AG04450 (cell line): ENCODE data around the gene PHF12. TPM values are rescaled to one million over a fixed set of nuclear protein-coding genes. Genes with fewer than 3 reads are reported as not detected.

Source experiments
- CTCF ChIA-PET: fragments of 300-600, 350-600 bp; formaldehyde crosslinking; extraction: SDS; loops from one replicate; lab custom pipeline; 2022; ENCODE audit warnings: antibody characterized with exemption, inconsistent platforms; lab: Charles Lee
- POLR2A ChIA-PET: fragments of 350-600 bp; formaldehyde crosslinking; extraction: SDS; loops from one replicate; lab custom pipeline; 2021; ENCODE audit warnings: antibody characterized with exemption, inconsistent platforms; lab: Yijun Ruan, JAX
- DNase-seq: peaks from one replicate; pipeline ENCODE4 v3.0.0-alpha.2; 2011; ENCODE audit warnings: low read depth, low spot score
- H3K27ac ChIP-seq: one replicate; pipeline ENCODE4 v1.5.1; 2012; ENCODE audit warnings: low read depth, low read length, control low read depth
- H3K27me3 ChIP-seq: one replicate; pipeline ENCODE4 v1.6.0; 2012; ENCODE audit warnings: low read length; ENCODE audit not compliant: control insufficient read depth, insufficient read depth
- H3K4me3 ChIP-seq: 2 replicates; pipeline ENCODE4 v1.5.1; 2011; ENCODE audit warnings: mild to moderate bottlenecking, low read depth, low read length, control low read depth
- H3K9me3 ChIP-seq: 2 replicates; pipeline ENCODE4 v1.5.1; 2012; ENCODE audit warnings: low read length; ENCODE audit not compliant: control insufficient read depth, insufficient read depth
- polyA plus RNA-seq: library from polyadenylated mRNA; depleted of rRNA; stranded (reverse); fragments of >200 nt; gene quantifications from 2 replicates; pipeline ENCODE4 v1.2.3, GENCODE V29; 2011
- TF ChIP-seq, protein P1 (sequence below): IDR thresholded peaks from 2 replicates; pipeline ENCODE4 v1.5.1; 2011; ENCODE audit warnings: low read depth, low read length, control low read depth, inconsistent platforms

The PHF12 gene
- polyA plus RNA-seq, 1 experiment = 13.6 TPM

DNA sequence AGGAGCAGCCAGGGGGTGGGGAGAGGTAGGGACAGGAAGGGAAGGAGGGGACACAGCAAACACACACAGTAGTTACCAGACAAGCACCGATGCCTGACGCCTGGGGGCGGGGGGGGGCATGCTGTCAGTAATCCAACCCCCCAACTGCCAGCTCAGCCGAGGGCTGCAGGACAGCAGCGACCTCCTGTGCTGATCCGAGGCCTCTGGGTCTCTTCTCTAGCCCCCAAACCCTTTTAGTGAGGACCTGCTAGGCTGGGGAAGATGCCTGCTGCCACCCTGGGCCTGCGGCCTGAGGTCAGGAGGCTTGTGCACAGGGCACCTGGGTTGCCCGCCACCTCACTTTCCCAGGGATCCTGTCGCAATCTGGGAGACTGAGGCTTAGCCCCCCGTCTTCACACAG is 65.4 kb downstream of the PHF12 start:
- CTCF ChIA-PET = interaction anchor here (1.6 kb wide), 1 partner anchor 122 kb away, joined by 4 read pairs; no protein-coding TSS in a partner anchor
- TF ChIP-seq, protein P1, sequence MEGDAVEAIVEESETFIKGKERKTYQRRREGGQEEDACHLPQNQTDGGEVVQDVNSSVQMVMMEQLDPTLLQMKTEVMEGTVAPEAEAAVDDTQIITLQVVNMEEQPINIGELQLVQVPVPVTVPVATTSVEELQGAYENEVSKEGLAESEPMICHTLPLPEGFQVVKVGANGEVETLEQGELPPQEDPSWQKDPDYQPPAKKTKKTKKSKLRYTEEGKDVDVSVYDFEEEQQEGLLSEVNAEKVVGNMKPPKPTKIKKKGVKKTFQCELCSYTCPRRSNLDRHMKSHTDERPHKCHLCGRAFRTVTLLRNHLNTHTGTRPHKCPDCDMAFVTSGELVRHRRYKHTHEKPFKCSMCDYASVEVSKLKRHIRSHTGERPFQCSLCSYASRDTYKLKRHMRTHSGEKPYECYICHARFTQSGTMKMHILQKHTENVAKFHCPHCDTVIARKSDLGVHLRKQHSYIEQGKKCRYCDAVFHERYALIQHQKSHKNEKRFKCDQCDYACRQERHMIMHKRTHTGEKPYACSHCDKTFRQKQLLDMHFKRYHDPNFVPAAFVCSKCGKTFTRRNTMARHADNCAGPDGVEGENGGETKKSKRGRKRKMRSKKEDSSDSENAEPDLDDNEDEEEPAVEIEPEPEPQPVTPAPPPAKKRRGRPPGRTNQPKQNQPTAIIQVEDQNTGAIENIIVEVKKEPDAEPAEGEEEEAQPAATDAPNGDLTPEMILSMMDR = no peak
- H3K27ac ChIP-seq = no peak overlapping the region
- H3K9me3 ChIP-seq = no peaks in the 10 kb centered on the region
- DNase-seq = no peak
- no peak overlapping the region for H3K4me3 ChIP-seq
- POLR2A ChIA-PET = no interaction called here
- H3K27me3 ChIP-seq = no peaks in the 10 kb centered on the region

DNA sequence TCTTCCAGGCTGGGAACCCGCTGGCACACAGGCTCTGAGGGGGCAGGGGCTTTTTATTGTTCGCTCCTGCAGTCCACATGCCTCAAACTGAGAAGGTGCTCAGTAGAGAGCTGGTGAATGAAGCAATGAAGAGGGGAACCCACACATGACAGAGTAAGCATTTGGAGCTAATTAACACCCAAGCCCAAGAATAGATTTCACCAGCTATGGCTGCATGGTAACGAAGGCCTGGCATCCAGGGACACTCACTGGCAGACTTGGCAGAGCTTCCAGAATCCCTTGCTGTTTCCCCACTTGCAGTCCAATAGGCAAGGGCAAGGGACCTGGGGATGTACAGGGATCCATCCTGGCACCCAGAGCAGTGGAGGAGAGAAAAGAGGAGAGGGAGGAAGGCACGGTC is 66.0 kb downstream of the PHF12 start:
- ChIA-PET CTCF (interaction anchor here (1.6 kb wide), 1 partner anchor 122 kb away, joined by 4 read pairs; no protein-coding TSS in a partner anchor), POLR2A (interaction anchor here (0.6 kb wide), 1 partner anchor 42 kb away, joined by 4 read pairs; no protein-coding TSS in a partner anchor)
- TF ChIP-seq, protein P1 = no peak
- Histone ChIP-seq H3K4me3 (no peak overlapping the region), H3K27ac (no peak overlapping the region), H3K9me3 (no peaks in the 10 kb centered on the region), H3K27me3 (no peaks in the 10 kb centered on the region)
- no peak for DNase-seq

DNA sequence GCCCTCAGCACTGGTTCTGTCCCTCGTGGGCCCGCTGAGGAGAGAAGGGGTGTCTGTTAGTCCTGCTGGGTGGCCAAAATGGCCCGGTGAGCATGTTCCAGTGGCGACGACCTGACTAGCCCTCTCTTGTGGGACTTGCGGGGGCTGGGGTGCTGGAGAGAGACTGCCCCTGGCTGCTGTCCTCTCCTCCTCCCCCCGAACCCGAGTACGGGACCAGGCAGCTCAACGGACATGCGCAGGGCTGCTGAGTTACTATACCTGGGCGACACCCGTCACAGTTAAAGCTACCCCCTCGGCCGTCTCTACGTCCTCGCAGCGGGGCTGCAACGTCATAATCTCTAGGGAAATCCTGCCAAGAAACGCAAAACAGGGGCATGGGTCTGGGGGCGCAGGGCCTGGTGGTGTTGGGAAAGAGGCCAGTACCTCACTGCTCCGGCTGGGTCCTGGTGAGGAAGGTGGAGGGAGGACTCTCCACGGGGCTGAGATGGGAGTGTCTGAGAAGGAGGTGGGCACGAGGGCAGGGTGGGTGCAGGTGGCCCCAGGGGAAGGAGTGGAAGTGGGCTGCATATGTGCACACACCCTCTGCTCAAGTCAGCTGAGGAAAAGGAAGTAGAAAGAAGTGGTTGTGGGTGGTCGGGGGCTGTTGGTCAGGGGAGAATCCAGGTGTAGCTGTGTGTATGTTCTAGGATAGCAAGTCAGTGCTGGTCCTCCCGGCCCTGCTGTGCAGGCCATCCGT is 67.2 kb downstream of the PHF12 start:
- TF ChIP-seq, protein P1 = no peak
- ChIA-PET POLR2A (no interaction called here), CTCF (no interaction called here)
- H3K9me3 ChIP-seq = no peaks in the 10 kb centered on the region
- no peak overlapping the region for H3K27ac ChIP-seq
- H3K4me3 ChIP-seq = no peak overlapping the region
- DNase-seq = no peak
- no peaks in the 10 kb centered on the region for H3K27me3 ChIP-seq

DNA sequence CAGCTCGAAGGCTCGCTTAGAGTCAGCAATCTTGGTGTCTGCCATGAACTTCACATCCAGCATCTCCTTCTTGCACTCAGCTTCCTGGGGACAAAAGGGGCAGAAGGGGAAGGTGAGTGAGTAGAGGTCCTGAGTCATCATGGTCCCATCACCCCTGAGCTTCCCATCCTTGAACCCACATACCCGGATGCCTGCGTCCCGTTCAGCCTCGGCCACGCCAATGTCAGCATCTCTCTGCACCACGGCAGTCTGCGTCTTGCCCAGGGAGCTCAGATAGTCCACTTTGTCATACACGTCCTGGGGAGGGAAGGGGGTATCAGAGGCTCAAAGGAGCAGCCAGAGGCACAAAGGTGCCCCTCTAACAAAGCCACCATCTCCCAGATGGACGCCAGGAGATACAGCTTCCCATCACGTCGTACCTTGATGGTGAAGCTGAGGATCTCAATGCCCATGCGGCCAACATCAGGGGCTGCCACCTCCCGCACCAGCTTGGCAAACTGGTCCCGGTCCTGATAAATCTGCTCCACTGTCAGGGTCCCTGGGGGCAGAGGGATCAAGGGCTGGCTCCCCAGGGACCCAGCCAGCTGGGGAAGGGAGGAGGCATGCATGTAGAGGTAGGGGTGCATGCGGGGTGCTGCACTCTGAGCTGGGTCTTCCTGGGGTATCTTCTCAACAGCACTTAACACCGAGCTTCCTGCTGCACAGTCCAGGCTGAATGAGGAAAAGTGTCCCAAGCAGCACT is 69.0 kb downstream of the PHF12 start:
- ChIA-PET POLR2A (interaction anchor here (1.0 kb wide), 1 partner anchor 119 kb away, joined by 3 read pairs; no protein-coding TSS in a partner anchor), CTCF (interaction anchor here (1.9 kb wide), 1 partner anchor 119 kb away, joined by 8 read pairs; no protein-coding TSS in a partner anchor)
- H3K27ac ChIP-seq = peak overlapping the region; percentile 0

More for the DNA sequence above, 69.0 kb downstream of the PHF12 start:
- no peak for DNase-seq
- Histone ChIP-seq H3K9me3 (no peaks in the 10 kb centered on the region), H3K4me3 (no peak overlapping the region), H3K27me3 (no peaks in the 10 kb centered on the region)
- TF ChIP-seq, protein P1 = no peak
